Fibroblast of upper back skin (primary cell): ENCODE data around the gene NPAS3.

Source experiments
- DNase-seq: peaks from one replicate; pipeline ENCODE4 v3.0.0-alpha.2; 2013

Gene NPAS3

GRCh38 chr14:33528655-33529054 lies 590.0 kb downstream of the NPAS3 start:
- no peak for DNase-seq

GRCh38 chr14:33529787-33530757 lies 591.4 kb downstream of the NPAS3 start:
- DNase-seq = no peak

- no peak for DNase-seq
Observed at GRCh38 chr14:33532553-33532952, 593.9 kb downstream of the NPAS3 start.

GRCh38 chr14:33534104-33534503 lies 595.4 kb downstream of the NPAS3 start:
- DNase-seq = no peak

GRCh38 chr14:33534632-33535031 lies 596.0 kb downstream of the NPAS3 start:
- DNase-seq = no peak

- DNase-seq = no peak
Observed at GRCh38 chr14:33539918-33540357, 601.3 kb downstream of the NPAS3 start.

- no peak for DNase-seq
Observed at GRCh38 chr14:33541171-33541570, 602.5 kb downstream of the NPAS3 start.

GRCh38 chr14:33542338-33543287 lies 603.9 kb downstream of the NPAS3 start:
- DNase-seq = no peak

GRCh38 chr14:33545696-33546095 lies 607.0 kb downstream of the NPAS3 start:
- DNase-seq = no peak

- no peak for DNase-seq
Observed at GRCh38 chr14:33548606-33549005, 609.9 kb downstream of the NPAS3 start.

- DNase-seq = no peak
Observed at GRCh38 chr14:33551963-33552362, 613.3 kb downstream of the NPAS3 start.

GRCh38 chr14:33553706-33554278 lies 615.1 kb downstream of the NPAS3 start:
- DNase-seq = no peak

- DNase-seq = no peak
Observed at GRCh38 chr14:33554988-33555387, 616.3 kb downstream of the NPAS3 start.

GRCh38 chr14:33555710-33556350 lies 617.2 kb downstream of the NPAS3 start:
- DNase-seq = no peak

GRCh38 chr14:33556382-33557121 lies 617.9 kb downstream of the NPAS3 start:
- peak; percentile 44 for DNase-seq

- DNase-seq = no peak
Observed at GRCh38 chr14:33560718-33561431, 622.2 kb downstream of the NPAS3 start.

- DNase-seq = no peak
Observed at GRCh38 chr14:33561488-33562175, 623.0 kb downstream of the NPAS3 start.

GRCh38 chr14:33563191-33563900 lies 624.7 kb downstream of the NPAS3 start:
- DNase-seq = no peak

GRCh38 chr14:33563901-33564197 lies 625.2 kb downstream of the NPAS3 start:
- no peak for DNase-seq
